Measurements from ENCODE around the gene ECSCR.
A peak's percentile ranks its signal among the peaks of the same experiment; 100 is the strongest.
"Not testable (repeated sequence)": the region's sequence is repeated elsewhere in the genome, so short reads cannot be mapped to it uniquely, and the experiment has no call there.

The ECSCR gene

GRCh38 chr5:139462586-139463276 is at the start of gene ECSCR:
Gene ECSCR (minus strand): TSS chr5:139462743. CDS start chr5:139462670, 73 bp downstream.
- H3K4me3 ChIP-seq (replicated peaks in 1 of 2; ENCODE audit: low read depth in 2 of 2, low read length in 2 of 2), result peak within 1 kb of the TSS; percentile 29 to 37
- peak; percentile 45 to 70 for DNase-seq (ENCODE audit: low read depth in 2 of 2)
- TF ChIP-seq CTCF (IDR thresholded peaks at IDR 0.05; ENCODE audit: low read depth, low read length), result no peak

GRCh38 chr5:139504722-139505121 is 42.2 kb upstream of the ECSCR start:
- H3K4me3 ChIP-seq (replicated peaks in 1 of 2; ENCODE audit: low read depth in 2 of 2, low read length in 2 of 2); DNase-seq (ENCODE audit: low read depth in 2 of 2): not testable (repeated sequence)

GRCh38 chr5:139503879-139504278 is 41.3 kb upstream of the ECSCR start:
- H3K4me3 ChIP-seq (replicated peaks in 1 of 2; ENCODE audit: low read depth in 2 of 2, low read length in 2 of 2); DNase-seq (ENCODE audit: low read depth in 2 of 2): not testable (repeated sequence)

- H3K4me3 ChIP-seq (replicated peaks in 1 of 2; ENCODE audit: low read depth in 2 of 2, low read length in 2 of 2); DNase-seq (ENCODE audit: low read depth in 2 of 2): not testable (repeated sequence)
These were observed 40.7 kb upstream of the ECSCR start for GRCh38 chr5:139503036-139503817.

GRCh38 chr5:139501381-139501780 is 38.8 kb upstream of the ECSCR start:
- H3K4me3 ChIP-seq (replicated peaks in 1 of 2; ENCODE audit: low read depth in 2 of 2, low read length in 2 of 2), result no peak overlapping the region
- DNase-seq (ENCODE audit: low read depth in 2 of 2), result no peak

GRCh38 chr5:139495638-139496435 is 33.3 kb upstream of the ECSCR start:
- peak; percentile 58 to 83 for DNase-seq (ENCODE audit: low read depth in 2 of 2)
- no peak for TF ChIP-seq CTCF (IDR thresholded peaks at IDR 0.05; ENCODE audit: low read depth, low read length)
- H3K4me3 ChIP-seq (replicated peaks in 1 of 2; ENCODE audit: low read depth in 2 of 2, low read length in 2 of 2), result no peak overlapping the region

More at GRCh38 chr5:139501381-139501780, 38.8 kb upstream of the ECSCR start:
- TF ChIP-seq CTCF (IDR thresholded peaks at IDR 0.05; ENCODE audit: low read depth, low read length), result no peak

- no peak overlapping the region for H3K4me3 ChIP-seq (replicated peaks in 1 of 2; ENCODE audit: low read depth in 2 of 2, low read length in 2 of 2)
- no peak for TF ChIP-seq CTCF (IDR thresholded peaks at IDR 0.05; ENCODE audit: low read depth, low read length)
- peak; percentile 68 to 84 for DNase-seq (ENCODE audit: low read depth in 2 of 2)
These were observed 32.3 kb upstream of the ECSCR start for GRCh38 chr5:139494832-139495231.

- TF ChIP-seq CTCF (IDR thresholded peaks at IDR 0.05; ENCODE audit: low read depth, low read length), result no peak
- peak in 1 of 2 donors; percentile 41 for DNase-seq (ENCODE audit: low read depth in 2 of 2)
- no peak overlapping the region for H3K4me3 ChIP-seq (replicated peaks in 1 of 2; ENCODE audit: low read depth in 2 of 2, low read length in 2 of 2)
These were observed 31.7 kb upstream of the ECSCR start for GRCh38 chr5:139494256-139494655.
